ENCODE measurements around the gene HDAC11. TPM values are rescaled to one million over a fixed set of nuclear protein-coding genes. Genes with fewer than 3 reads are reported as not detected.

Gene HDAC11
- total and polyA plus RNA-seq, 3 donors from 2014 or later, result 33.1 to 97.7 (median 81.9) TPM

DNA sequence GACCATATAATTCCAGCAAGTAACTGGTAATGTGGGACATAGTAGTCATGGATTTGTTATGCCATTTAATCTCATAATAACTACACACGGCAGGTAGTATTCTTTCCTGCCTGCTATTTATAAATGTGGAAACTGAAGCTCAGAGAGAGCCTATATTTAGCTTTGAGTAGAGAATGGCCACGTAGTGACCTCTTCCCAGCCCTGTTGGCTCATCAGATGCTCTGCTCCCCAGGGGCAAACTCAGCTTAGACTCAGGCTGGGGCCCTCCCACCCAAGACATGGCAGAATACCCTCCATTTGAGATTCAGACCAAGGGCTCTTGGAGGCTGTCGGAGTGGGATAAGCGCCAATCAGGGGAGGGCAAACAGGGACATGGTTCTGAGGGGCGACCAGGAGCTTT lies 17.3 kb upstream of the HDAC11 start:
- H3K4me3 ChIP-seq, result no peak overlapping the region
- no peak for DNase-seq
- no peaks in the 10 kb centered on the region for H3K36me3 ChIP-seq (ENCODE audit: low read depth, missing control alignments)
- H3K27me3 ChIP-seq, result no peaks in the 10 kb centered on the region
- intact Hi-C loops (cut with DNase I; ENCODE audit: low total_unique reads), result no loop called here
- H3K9me3 ChIP-seq, result no peaks in the 10 kb centered on the region
- H3K27ac ChIP-seq, result no peak overlapping the region
- WGBS, 2 donors, result 71 to 74% methylated on average over 5 of the region's 5 CpGs
- H3K4me1 ChIP-seq, result no peaks in the 10 kb centered on the region
- TF ChIP-seq POLR2A (IDR thresholded peaks at IDR 0.05), result no peak
- TF ChIP-seq, protein P1, sequence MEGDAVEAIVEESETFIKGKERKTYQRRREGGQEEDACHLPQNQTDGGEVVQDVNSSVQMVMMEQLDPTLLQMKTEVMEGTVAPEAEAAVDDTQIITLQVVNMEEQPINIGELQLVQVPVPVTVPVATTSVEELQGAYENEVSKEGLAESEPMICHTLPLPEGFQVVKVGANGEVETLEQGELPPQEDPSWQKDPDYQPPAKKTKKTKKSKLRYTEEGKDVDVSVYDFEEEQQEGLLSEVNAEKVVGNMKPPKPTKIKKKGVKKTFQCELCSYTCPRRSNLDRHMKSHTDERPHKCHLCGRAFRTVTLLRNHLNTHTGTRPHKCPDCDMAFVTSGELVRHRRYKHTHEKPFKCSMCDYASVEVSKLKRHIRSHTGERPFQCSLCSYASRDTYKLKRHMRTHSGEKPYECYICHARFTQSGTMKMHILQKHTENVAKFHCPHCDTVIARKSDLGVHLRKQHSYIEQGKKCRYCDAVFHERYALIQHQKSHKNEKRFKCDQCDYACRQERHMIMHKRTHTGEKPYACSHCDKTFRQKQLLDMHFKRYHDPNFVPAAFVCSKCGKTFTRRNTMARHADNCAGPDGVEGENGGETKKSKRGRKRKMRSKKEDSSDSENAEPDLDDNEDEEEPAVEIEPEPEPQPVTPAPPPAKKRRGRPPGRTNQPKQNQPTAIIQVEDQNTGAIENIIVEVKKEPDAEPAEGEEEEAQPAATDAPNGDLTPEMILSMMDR (IDR thresholded peaks at IDR 0.05), result no peak

DNA sequence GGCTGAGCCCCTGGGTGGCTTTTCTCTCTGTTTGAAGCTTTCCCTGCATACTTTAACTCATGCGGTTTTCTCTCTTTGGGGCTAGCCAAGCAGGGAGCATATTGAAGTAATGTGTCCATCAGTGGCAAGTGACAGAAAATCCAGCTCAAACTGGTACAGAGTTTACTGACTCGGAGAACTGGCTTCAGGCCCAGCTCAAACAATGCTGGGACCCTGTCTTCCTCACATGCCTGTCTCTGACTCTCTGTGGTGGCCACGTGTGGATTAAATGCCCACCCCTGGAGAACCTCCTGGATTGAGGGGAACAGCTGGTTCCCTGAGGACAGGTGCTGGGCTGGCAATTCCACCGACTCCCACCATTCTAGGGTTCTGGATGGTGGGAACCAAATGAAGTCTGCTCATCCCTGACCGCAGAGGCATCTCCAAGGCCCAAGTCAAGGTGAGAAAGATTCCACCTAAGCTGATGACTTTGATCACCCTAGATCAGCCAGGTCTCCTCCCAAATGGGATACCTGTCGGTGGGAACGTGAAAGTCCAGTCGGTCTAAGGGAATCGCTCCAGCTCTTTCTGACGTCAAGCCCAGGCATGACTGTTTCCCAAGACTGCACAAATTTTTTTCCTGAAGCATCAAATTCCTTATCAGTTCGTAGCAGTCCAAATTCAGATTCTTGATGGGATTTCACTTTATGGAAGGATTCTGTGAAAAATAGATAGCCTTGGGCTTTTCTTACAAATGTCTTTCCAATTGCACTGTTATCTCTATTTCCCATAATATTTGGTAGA lies 16.3 kb upstream of the HDAC11 start:
- Histone ChIP-seq H3K9me3 (no peaks in the 10 kb centered on the region), H3K36me3 (ENCODE audit: low read depth, missing control alignments) (no peaks in the 10 kb centered on the region), H3K4me1 (no peaks in the 10 kb centered on the region), H3K27ac (no peak overlapping the region), H3K4me3 (no peak overlapping the region), H3K27me3 (no peaks in the 10 kb centered on the region)
- TF ChIP-seq, protein P1 (IDR thresholded peaks at IDR 0.05), result no peak
- TF ChIP-seq POLR2A (IDR thresholded peaks at IDR 0.05), result no peak
- WGBS, 2 donors, result 82 to 87% methylated on average over 11 of the region's 11 CpGs
- no peak for DNase-seq
- intact Hi-C loops (cut with DNase I; ENCODE audit: low total_unique reads), result no loop called here

DNA sequence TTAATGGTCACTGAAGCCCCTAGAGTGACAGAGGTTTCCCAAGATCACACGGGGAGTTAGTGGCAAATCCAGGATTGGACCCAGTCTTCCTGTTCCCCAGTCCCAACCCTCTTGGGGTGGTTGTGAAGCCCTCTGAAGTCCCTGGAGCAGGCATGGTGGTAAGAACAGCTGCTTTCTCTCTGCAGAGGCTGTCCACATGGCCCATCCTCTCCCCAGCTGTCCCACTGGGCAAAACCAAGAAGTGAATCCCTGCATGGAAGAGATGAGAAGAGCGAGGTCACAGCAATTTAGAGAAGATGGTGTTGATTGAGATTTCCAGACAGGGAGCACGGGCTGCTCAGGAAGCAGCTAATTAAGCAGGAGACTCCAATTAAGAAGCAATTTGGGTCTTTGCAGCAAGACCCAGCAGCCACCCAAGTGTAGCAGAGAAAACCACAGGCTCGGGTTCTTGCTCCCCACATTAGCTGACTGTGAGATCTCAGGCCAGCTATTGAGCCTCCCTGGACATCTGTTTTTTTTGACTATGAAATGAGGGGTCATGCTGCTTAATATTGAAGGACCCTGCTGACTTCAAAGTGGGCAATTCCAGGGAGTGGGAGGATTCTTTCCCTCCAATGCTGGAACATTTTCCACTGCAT lies 14.8 kb upstream of the HDAC11 start:
- no peaks in the 10 kb centered on the region for H3K27me3 ChIP-seq
- no peaks in the 10 kb centered on the region for H3K36me3 ChIP-seq (ENCODE audit: low read depth, missing control alignments)
- TF ChIP-seq POLR2A (IDR thresholded peaks at IDR 0.05), result no peak
- TF ChIP-seq, protein P1 (IDR thresholded peaks at IDR 0.05), result no peak
- 65 to 75% methylated on average over 4 of the region's 4 CpGs for WGBS, 2 donors
- DNase-seq, result no peak
- H3K4me3 ChIP-seq, result no peak overlapping the region
- H3K9me3 ChIP-seq, result no peaks in the 10 kb centered on the region
- H3K27ac ChIP-seq, result no peak overlapping the region
- intact Hi-C loops (cut with DNase I; ENCODE audit: low total_unique reads), result no loop called here
- no peaks in the 10 kb centered on the region for H3K4me1 ChIP-seq

DNA sequence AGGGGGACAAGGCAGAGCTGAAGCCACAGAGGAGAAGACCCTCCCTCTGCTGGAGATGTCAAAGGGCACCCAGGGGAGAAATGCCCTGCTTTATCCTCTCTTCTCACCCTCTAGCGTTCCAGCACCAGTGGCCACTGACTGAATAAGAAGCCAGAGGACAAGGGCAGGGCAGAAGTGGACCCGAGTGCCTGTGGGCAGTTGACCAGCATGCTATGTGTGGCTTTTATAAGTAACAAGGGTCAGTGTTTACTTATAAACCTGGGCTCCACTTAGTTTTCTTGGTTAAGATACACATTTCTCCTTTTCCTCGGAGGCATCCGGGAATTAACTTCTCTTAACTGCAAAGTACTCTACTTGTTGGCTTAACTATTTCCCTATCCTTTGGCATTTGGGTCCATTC lies 13.3 kb upstream of the HDAC11 start:
- Histone ChIP-seq H3K27ac (no peak overlapping the region), H3K4me1 (no peaks in the 10 kb centered on the region), H3K36me3 (ENCODE audit: low read depth, missing control alignments) (no peaks in the 10 kb centered on the region), H3K27me3 (no peaks in the 10 kb centered on the region), H3K9me3 (no peaks in the 10 kb centered on the region), H3K4me3 (no peak overlapping the region)
- no peak for DNase-seq
- intact Hi-C loops (cut with DNase I; ENCODE audit: low total_unique reads), result no loop called here
- TF ChIP-seq, protein P1 (IDR thresholded peaks at IDR 0.05), result no peak
- TF ChIP-seq POLR2A (IDR thresholded peaks at IDR 0.05), result no peak
- WGBS, 2 donors, result 86 to 92% methylated on average over 4 of the region's 4 CpGs
